Measurements from ENCODE around the gene FCER2.

- TF ChIP-seq CTCF (conservative IDR thresholded peaks at IDR 0.05; ENCODE audit: low read depth, low read length) (no peak), EZH2 (IDR thresholded peaks at IDR 0.05; ENCODE audit: low read length, unreplicated experiment) (no peak)
These were observed 9.4 kb downstream of the FCER2 start for GRCh38 chr19:7692417-7693088.

Data from PC-3 (cell line).